Stimulated activated CD4-positive, alpha-beta T cell treated with anti-CD3 and anti-CD28 coated beads, Interleukin-1b, Interleukin-23, amount 100 ng/mL, for 4 hours (primary cell): ENCODE results near the gene BOK.
"Not testable (repeated sequence)": the region's sequence is repeated elsewhere in the genome, so short reads cannot be mapped to it uniquely, and the experiment has no call there.

ENCODE experiments used
- DNase-seq, 2 donors: peaks; one replicate each; pipeline ENCODE4 v3.0.0-alpha.2; 2020; ENCODE audit warnings: low read depth in 2 of 2

The BOK gene

GRCh38 chr2:241572915-241573651, 14.5 kb downstream of the BOK start:
- DNase-seq = not testable (repeated sequence)

GRCh38 chr2:241573741-241574140, 15.2 kb downstream of the BOK start:
- DNase-seq = no peak

GRCh38 chr2:241574911-241575623, 16.5 kb downstream of the BOK start:
- no peak for DNase-seq

- no peak for DNase-seq
Observed at GRCh38 chr2:241575624-241576292, 17.2 kb downstream of the BOK start.

- DNase-seq = no peak
Observed at GRCh38 chr2:241576293-241576654, 17.7 kb downstream of the BOK start.

GRCh38 chr2:241577413-241578122, 19.0 kb downstream of the BOK start:
- no peak for DNase-seq

GRCh38 chr2:241579281-241579680, 20.7 kb downstream of the BOK start:
- DNase-seq = no peak

GRCh38 chr2:241582328-241582727, 23.8 kb downstream of the BOK start:
- no peak for DNase-seq

GRCh38 chr2:241582806-241583205, 24.3 kb downstream of the BOK start:
- no peak for DNase-seq

- DNase-seq = no peak
Observed at GRCh38 chr2:241584436-241584835, 25.9 kb downstream of the BOK start.

- DNase-seq = no peak
Observed at GRCh38 chr2:241586564-241587264, 28.2 kb downstream of the BOK start.

GRCh38 chr2:241589863-241590262, 31.3 kb downstream of the BOK start:
- not testable (repeated sequence) for DNase-seq

- not testable (repeated sequence) for DNase-seq
Observed at GRCh38 chr2:241590496-241591455, 32.2 kb downstream of the BOK start.

GRCh38 chr2:241592126-241592845, 33.7 kb downstream of the BOK start:
- no peak for DNase-seq

- DNase-seq = no peak
Observed at GRCh38 chr2:241593271-241593670, 34.7 kb downstream of the BOK start.

- no peak for DNase-seq
Observed at GRCh38 chr2:241595600-241596140, 37.1 kb downstream of the BOK start.

GRCh38 chr2:241597561-241597960, 39.0 kb downstream of the BOK start:
- no peak for DNase-seq

- DNase-seq = no peak
Observed at GRCh38 chr2:241598061-241598460, 39.5 kb downstream of the BOK start.

GRCh38 chr2:241598487-241598886, 39.9 kb downstream of the BOK start:
- no peak for DNase-seq
